Ishikawa (cell line): ENCODE data around the gene MYO7B.
A peak's percentile ranks its signal among the peaks of the same experiment; 100 is the strongest.

Source experiments
- CEBPB ChIP-seq: IDR thresholded peaks from 2 replicates; pipeline ENCODE4 v1.6.1; 2012
- CREB1 ChIP-seq: IDR thresholded peaks from 2 replicates; pipeline ENCODE4 v1.6.1; 2012; ENCODE audit warnings: low read depth
- EGR1 ChIP-seq: IDR thresholded peaks from 2 replicates; pipeline ENCODE4 v1.6.1; 2012
- EP300 ChIP-seq: IDR thresholded peaks from 2 replicates; pipeline ENCODE4 v1.6.1; 2012; ENCODE audit warnings: borderline replicate concordance
- FOXM1 ChIP-seq: IDR thresholded peaks from 2 replicates; pipeline ENCODE4 v1.6.1; 2012; ENCODE audit warnings: low read depth, borderline replicate concordance
- MAX ChIP-seq: IDR thresholded peaks from 2 replicates; pipeline ENCODE4 v1.6.1; 2012
- NFIC ChIP-seq: IDR thresholded peaks from 2 replicates; pipeline ENCODE4 v1.6.1; 2012
- RAD21 ChIP-seq: IDR thresholded peaks from 2 replicates; pipeline ENCODE4 v1.6.1; 2012; ENCODE audit warnings: low read depth
- REST ChIP-seq: IDR thresholded peaks from 2 replicates; pipeline ENCODE4 v1.6.1; 2012; ENCODE audit warnings: low read depth, mild to moderate bottlenecking
- TAF1 ChIP-seq: IDR thresholded peaks from 2 replicates; pipeline ENCODE4 v1.6.1; 2012; ENCODE audit warnings: low read depth, mild to moderate bottlenecking
- TCF12 ChIP-seq: IDR thresholded peaks from 2 replicates; pipeline ENCODE4 v1.6.1; 2012; ENCODE audit warnings: low read depth
- TEAD4 ChIP-seq: IDR thresholded peaks from 2 replicates; pipeline ENCODE4 v1.6.1; 2012
- USF1 ChIP-seq: IDR thresholded peaks from 2 replicates; pipeline ENCODE4 v1.6.1; 2012
- YY1 ChIP-seq: IDR thresholded peaks from 2 replicates; pipeline ENCODE4 v1.6.1; 2012; ENCODE audit warnings: low read depth
- ZBTB7A ChIP-seq: IDR thresholded peaks from 2 replicates; pipeline ENCODE4 v1.6.1; 2012; ENCODE audit warnings: low read depth

The MYO7B gene

GRCh38 chr2:127642706-127643438, 107.4 kb downstream of the MYO7B start:
- TF ChIP-seq ZBTB7A (no peak), REST (no peak), EP300 (no peak), TEAD4 (no peak), TAF1 (no peak), RAD21 (no peak), CREB1 (no peak), USF1 (no peak), MAX (no peak), CEBPB (no peak), YY1 (no peak), FOXM1 (no peak), NFIC (no peak), EGR1 (no peak), TCF12 (no peak)

GRCh38 chr2:127643439-127644065, 108.1 kb downstream of the MYO7B start:
- TF ChIP-seq TCF12: no peak
- no peak for TF ChIP-seq TEAD4
- TF ChIP-seq YY1: no peak
- no peak for TF ChIP-seq CEBPB

GRCh38 chr2:127644066-127645025, 108.9 kb downstream of the MYO7B start:
- TF ChIP-seq CREB1 (no peak), USF1 (0 out of 2 replicates have a peak, but pooled peaks have one; percentile 4)

- no peak for TF ChIP-seq ZBTB7A
- TF ChIP-seq MAX: no peak
- TF ChIP-seq NFIC: no peak
Observed at GRCh38 chr2:127645026-127645394, 109.5 kb downstream of the MYO7B start.

GRCh38 chr2:127645395-127646291, 110.2 kb downstream of the MYO7B start, which contains the start of gene GPR17:
GPR17 (plus strand) TSS chr2:127646153; CDS start chr2:127650736, 4,583 bp downstream.
- TF ChIP-seq RAD21 (no peak), CREB1 (no peak), REST (no peak), YY1 (no peak), EP300 (no peak), MAX (no peak), EGR1 (no peak), USF1 (no peak), TAF1 (no peak), ZBTB7A (no peak), TEAD4 (no peak)
